IMR-90 (cell line): ENCODE data around the gene ITPR2.

Experiments
- CTCF ChIP-seq: conservative IDR thresholded peaks from 2 replicates; pipeline ENCODE4 v1.5.1; 2012; ENCODE audit warnings: mild to moderate bottlenecking, low read depth, low read length, improper control_type of control experiment
- ELK1 ChIP-seq: fragments of 150-350 bp; IDR thresholded peaks from 2 replicates; pipeline ENCODE4 v1.6.1; 2016; ENCODE audit warnings: low read depth, mild to moderate bottlenecking, low read length, moderate library complexity, borderline replicate concordance
- FOS ChIP-seq: fragments of 150-350 bp; IDR thresholded peaks from 2 replicates; pipeline ENCODE4 v1.6.1; 2016; ENCODE audit warnings: low read depth, low read length
- RCOR1 ChIP-seq: IDR thresholded peaks from 2 replicates; pipeline ENCODE4 v1.6.1; 2012; ENCODE audit warnings: mild to moderate bottlenecking, low read length, improper control_type of control experiment; ENCODE audit not compliant: insufficient replicate concordance
- USF2 ChIP-seq: fragments of 150-350 bp; IDR thresholded peaks from 2 replicates; pipeline ENCODE4 v1.6.1; 2017; ENCODE audit warnings: mild to moderate bottlenecking, antibody characterized with exemption, low read length, low read depth

- no peak for TF ChIP-seq RCOR1
- no peak for TF ChIP-seq CTCF
- no peak for TF ChIP-seq ELK1
- TF ChIP-seq USF2 = no peak
- no peak for TF ChIP-seq FOS
Observed at GRCh38 chr12:26609986-26610385, 223.0 kb downstream of the ITPR2 start.
